Lower leg skin (tissue), 4 donors: ENCODE data around the gene SLC47A2. TPM values are rescaled to one million over a fixed set of nuclear protein-coding genes. Genes with fewer than 3 reads are reported as not detected.

ENCODE experiments used
- DNase-seq, 2 donors: peaks; one replicate each; pipeline ENCODE4 v3.0.0-alpha.2; 2019; ENCODE audit warnings: low spot score in 2 of 2
- H3K4me3 ChIP-seq: fragments of 200-600 bp; sonication (generic); 2 replicates; pipeline ENCODE4 v1.5.1; 2017; ENCODE audit warnings: mild to moderate bottlenecking, low read depth; ENCODE audit not compliant: poor library complexity, severe bottlenecking
- POLR2A ChIP-seq, 2 donors: fragments of 450-650 bp; IDR thresholded peaks; one replicate each; pipeline ENCODE4 v1.6.1; 2016 to 2017; ENCODE audit warnings: antibody characterized with exemption in 2 of 2, mild to moderate bottlenecking in 1 of 2, moderate library complexity in 1 of 2
- WGBS, 2 donors: methylation state at CpG; one replicate each; pipeline ENCODE4 v1.1.5; 2018; 5-methylcytosine and 5-hydroxymethylcytosine counted together
- intact Hi-C: fragments of 100-400 bp; cut with DNase I; formaldehyde crosslinking; loops from one replicate; pipeline ENCODE4 v1.15.0; 2023; ENCODE audit warnings: low total_unique reads
- total RNA-seq, 4 donors: library from RNA; depleted of rRNA; stranded (reverse); fragments of >200 nt; gene quantifications; one replicate each; pipeline ENCODE4 v1.1.0, GENCODE V29; 2016
- TF ChIP-seq, protein P1 (sequence below), 3 donors: fragments of 450-650 bp; IDR thresholded peaks; one replicate each; pipeline ENCODE4 v1.5.1; 2016; ENCODE audit warnings: antibody characterized with exemption in 3 of 3, mild to moderate bottlenecking in 3 of 3, moderate library complexity in 2 of 3

The SLC47A2 gene
- total RNA-seq, 4 donors from 2014 or later, result 0.49 to 6.1 (median 2.5) TPM; not detected in 1

GRCh38 chr17:19759568-19760549 lies 43.5 kb upstream of the SLC47A2 start:
- TF ChIP-seq POLR2A (IDR thresholded peaks at IDR 0.05), result no peak
- TF ChIP-seq, protein P1, sequence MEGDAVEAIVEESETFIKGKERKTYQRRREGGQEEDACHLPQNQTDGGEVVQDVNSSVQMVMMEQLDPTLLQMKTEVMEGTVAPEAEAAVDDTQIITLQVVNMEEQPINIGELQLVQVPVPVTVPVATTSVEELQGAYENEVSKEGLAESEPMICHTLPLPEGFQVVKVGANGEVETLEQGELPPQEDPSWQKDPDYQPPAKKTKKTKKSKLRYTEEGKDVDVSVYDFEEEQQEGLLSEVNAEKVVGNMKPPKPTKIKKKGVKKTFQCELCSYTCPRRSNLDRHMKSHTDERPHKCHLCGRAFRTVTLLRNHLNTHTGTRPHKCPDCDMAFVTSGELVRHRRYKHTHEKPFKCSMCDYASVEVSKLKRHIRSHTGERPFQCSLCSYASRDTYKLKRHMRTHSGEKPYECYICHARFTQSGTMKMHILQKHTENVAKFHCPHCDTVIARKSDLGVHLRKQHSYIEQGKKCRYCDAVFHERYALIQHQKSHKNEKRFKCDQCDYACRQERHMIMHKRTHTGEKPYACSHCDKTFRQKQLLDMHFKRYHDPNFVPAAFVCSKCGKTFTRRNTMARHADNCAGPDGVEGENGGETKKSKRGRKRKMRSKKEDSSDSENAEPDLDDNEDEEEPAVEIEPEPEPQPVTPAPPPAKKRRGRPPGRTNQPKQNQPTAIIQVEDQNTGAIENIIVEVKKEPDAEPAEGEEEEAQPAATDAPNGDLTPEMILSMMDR (IDR thresholded peaks at IDR 0.05), result no peak
- DNase-seq, result peak in 1 of 2 donors; percentile 76
- WGBS, 2 donors, result 80 to 83% methylated on average over 24 of the region's 24 CpGs
- intact Hi-C loops, result loop anchor here (5.0 to 10.0 kb wide), 2 partner anchors 238 to 395 kb away; partner anchors contain the start of gene B9D1
- H3K4me3 ChIP-seq, result no peak overlapping the region

- intact Hi-C loops, result loop anchor here (5.0 to 10.0 kb wide), 2 partner anchors 235 to 393 kb away; partner anchors contain the start of gene B9D1
- TF ChIP-seq, protein P1 (IDR thresholded peaks at IDR 0.05), result no peak
- TF ChIP-seq POLR2A (IDR thresholded peaks at IDR 0.05), result no peak
- no peak overlapping the region for H3K4me3 ChIP-seq
- DNase-seq, result no peak
- 81 to 98% methylated on average over 12 of the region's 12 CpGs for WGBS, 2 donors
Measured at GRCh38 chr17:19757536-19758180, 41.3 kb upstream of the SLC47A2 start.

DNA sequence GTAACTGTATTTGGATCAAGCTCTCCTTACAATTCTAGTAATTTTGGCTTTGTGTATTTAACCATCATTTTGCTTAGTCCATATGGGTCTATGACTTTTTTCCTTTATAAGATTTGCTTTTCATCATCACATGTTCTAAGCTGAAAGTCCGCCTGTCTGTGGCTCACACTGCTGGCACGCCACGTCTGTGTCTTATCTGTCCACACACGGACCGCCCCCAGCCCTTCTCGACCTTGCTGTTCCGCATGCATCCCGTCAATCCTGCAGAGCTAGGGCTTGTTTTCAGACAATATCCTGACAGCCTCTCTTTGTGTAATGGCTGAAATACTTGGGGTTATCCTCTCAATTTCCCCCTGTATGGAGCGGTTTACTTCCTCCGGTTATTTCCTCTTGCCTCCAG lies 40.2 kb upstream of the SLC47A2 start:
- intact Hi-C loops, result loop anchor here (5.0 to 10.0 kb wide), 2 partner anchors 234 to 392 kb away; partner anchors contain the start of gene B9D1
- DNase-seq, result no peak
- H3K4me3 ChIP-seq, result no peak overlapping the region
- TF ChIP-seq, protein P1 (IDR thresholded peaks at IDR 0.05), result no peak
- no peak for TF ChIP-seq POLR2A (IDR thresholded peaks at IDR 0.05)
- 87% methylated on average over 10 of the region's 10 CpGs for WGBS, 2 donors

GRCh38 chr17:19755821-19756510 lies 39.6 kb upstream of the SLC47A2 start:
- DNase-seq, result no peak
- TF ChIP-seq, protein P1 (IDR thresholded peaks at IDR 0.05), result no peak
- TF ChIP-seq POLR2A (IDR thresholded peaks at IDR 0.05), result no peak
- no peak overlapping the region for H3K4me3 ChIP-seq
- intact Hi-C loops, result loop anchor here (5.0 to 10.0 kb wide), 2 partner anchors 234 to 391 kb away; partner anchors contain the start of gene B9D1
- 90 to 94% methylated on average over 11 of the region's 11 CpGs for WGBS, 2 donors

GRCh38 chr17:19755392-19755791 lies 39.0 kb upstream of the SLC47A2 start:
- H3K4me3 ChIP-seq, result no peak overlapping the region
- no peak for DNase-seq
- no peak for TF ChIP-seq POLR2A (IDR thresholded peaks at IDR 0.05)
- TF ChIP-seq, protein P1 (IDR thresholded peaks at IDR 0.05), result no peak
- intact Hi-C loops, result loop anchor here (5.0 to 10.0 kb wide), 2 partner anchors 233 to 391 kb away; partner anchors contain the start of gene B9D1
- 93 to 96% methylated on average over 6 of the region's 6 CpGs for WGBS, 2 donors
